Suppressor macrophage (primary cell): ENCODE measurements around the gene GGTLC2.

Experiments
- DNase-seq, 4 experiments: peaks; one replicate each; pipeline ENCODE4 v3.0.0-alpha.2; 2020 to 2022

Gene GGTLC2

GRCh38 chr22:22669093-22669492 is 24.7 kb downstream of the GGTLC2 start:
- no peak for DNase-seq

GRCh38 chr22:22670076-22670795 is 25.8 kb downstream of the GGTLC2 start:
- DNase-seq: no peak

- DNase-seq: no peak
Measured at GRCh38 chr22:22671506-22671905, 27.1 kb downstream of the GGTLC2 start.

- no peak for DNase-seq
Measured at GRCh38 chr22:22673099-22673498, 28.7 kb downstream of the GGTLC2 start.

GRCh38 chr22:22673628-22674027 is 29.2 kb downstream of the GGTLC2 start:
- no peak for DNase-seq

- no peak for DNase-seq
Measured at GRCh38 chr22:22674467-22674866, 30.1 kb downstream of the GGTLC2 start.

GRCh38 chr22:22678970-22679369 is 34.6 kb downstream of the GGTLC2 start:
- DNase-seq: no peak

GRCh38 chr22:22680396-22680795 is 36.0 kb downstream of the GGTLC2 start:
- DNase-seq: no peak

GRCh38 chr22:22681221-22681739 is 36.9 kb downstream of the GGTLC2 start:
- no peak for DNase-seq

GRCh38 chr22:22682196-22682595 is 37.8 kb downstream of the GGTLC2 start:
- DNase-seq: no peak

- no peak for DNase-seq
Measured at GRCh38 chr22:22682807-22683667, 38.6 kb downstream of the GGTLC2 start.

- no peak for DNase-seq
Measured at GRCh38 chr22:22683668-22684361, 39.4 kb downstream of the GGTLC2 start.

GRCh38 chr22:22684580-22685561 is 40.5 kb downstream of the GGTLC2 start:
- peak in 3 of 4 experiments; percentile 24 to 63 (median 43) for DNase-seq

GRCh38 chr22:22685586-22685985 is 41.2 kb downstream of the GGTLC2 start:
- no peak for DNase-seq

- peak; percentile 23 to 69 (median 58) for DNase-seq
Measured at GRCh38 chr22:22686202-22687115, 42.0 kb downstream of the GGTLC2 start.

GRCh38 chr22:22687638-22688500 is 43.5 kb downstream of the GGTLC2 start:
- peak; percentile 47 to 72 (median 62) for DNase-seq

- no peak for DNase-seq
Measured at GRCh38 chr22:22689621-22690345, 45.4 kb downstream of the GGTLC2 start.

- no peak for DNase-seq
Measured at GRCh38 chr22:22691055-22691454, 46.6 kb downstream of the GGTLC2 start.
